Epithelial cell of proximal tubule (primary cell): Measurements from ENCODE around the gene GPALPP1. TPM values are rescaled to one million over a fixed set of nuclear protein-coding genes. Genes with fewer than 3 reads are reported as not detected.

Experiments used
- total RNA-seq: library from RNA; depleted of rRNA; stranded (reverse); fragments of >200 nt; gene quantifications from 2 replicates; pipeline ENCODE4 v1.2.3, GENCODE V29; 2015

GPALPP1 gene
- total RNA-seq, 1 donor from 2014 or later: 19.8 TPM

Other genes with a start within 250 kb of the GPALPP1 start
- 5.1 and 5.5 TPM in 2 replicates for gene NUFIP1, start 67 bp upstream of the GPALPP1 start, total RNA-seq
- gene GTF2F2, start 131.0 kb downstream of the GPALPP1 start, total RNA-seq: 35.2 and 47.9 TPM in 2 replicates
- 0.22 and 0.63 TPM in 2 replicates for gene KCTD4, start 211.5 kb downstream of the GPALPP1 start, total RNA-seq